NCI-H1048 (cell line): ENCODE measurements around the gene TPR.

ENCODE experiments used
- DNase-seq: peaks from one replicate; lab custom pipeline; 2025; lab: John Stamatoyannopoulos, UW

Gene TPR

GRCh38 chr1:186327331-186327730, 47.7 kb downstream of the TPR start:
- no peak for DNase-seq

GRCh38 chr1:186326009-186326408, 49.0 kb downstream of the TPR start:
- no peak for DNase-seq

DNA sequence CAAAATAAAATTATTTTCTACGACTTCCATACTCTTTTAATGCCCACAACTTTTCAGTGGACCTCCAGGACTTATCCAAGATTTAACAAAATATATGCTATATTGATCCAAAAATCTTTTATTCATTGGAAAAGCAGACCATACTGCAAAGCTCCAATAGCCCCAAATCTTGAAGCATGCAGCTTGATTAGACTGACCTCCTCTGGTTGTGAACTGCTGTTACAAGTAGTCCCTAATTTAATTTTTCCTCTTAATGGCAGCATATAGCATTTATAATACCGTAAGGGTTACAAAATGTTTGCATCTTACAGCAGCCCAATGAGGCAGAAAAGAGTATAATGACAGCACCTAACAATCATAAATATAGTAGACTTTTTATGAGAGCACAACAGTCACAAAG, 49.8 kb downstream of the TPR start:
- no peak for DNase-seq

- DNase-seq: no peak
Observed at GRCh38 chr1:186323865-186324264, 51.2 kb downstream of the TPR start.

DNA sequence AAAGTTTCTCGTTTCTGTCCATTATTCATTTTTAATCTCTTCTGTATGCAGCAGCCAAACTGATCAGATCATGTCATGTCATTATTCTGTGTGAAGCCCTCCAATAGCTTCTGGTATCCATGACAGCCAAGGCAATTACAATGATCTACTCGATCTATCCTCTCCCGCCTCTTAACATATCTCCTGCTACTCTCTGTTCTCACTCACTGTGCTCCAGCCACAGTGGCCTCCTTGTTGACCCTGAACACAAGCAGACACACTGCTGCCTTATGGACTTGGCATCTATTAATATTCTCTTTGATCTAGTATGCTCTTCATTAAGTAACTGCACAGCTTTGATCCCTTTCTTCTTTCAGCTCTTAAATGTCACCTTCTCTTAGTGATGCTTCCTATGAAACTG, 59.5 kb downstream of the TPR start:
- no peak for DNase-seq

GRCh38 chr1:186311375-186312051, 63.5 kb downstream of the TPR start:
- DNase-seq: no peak

DNA sequence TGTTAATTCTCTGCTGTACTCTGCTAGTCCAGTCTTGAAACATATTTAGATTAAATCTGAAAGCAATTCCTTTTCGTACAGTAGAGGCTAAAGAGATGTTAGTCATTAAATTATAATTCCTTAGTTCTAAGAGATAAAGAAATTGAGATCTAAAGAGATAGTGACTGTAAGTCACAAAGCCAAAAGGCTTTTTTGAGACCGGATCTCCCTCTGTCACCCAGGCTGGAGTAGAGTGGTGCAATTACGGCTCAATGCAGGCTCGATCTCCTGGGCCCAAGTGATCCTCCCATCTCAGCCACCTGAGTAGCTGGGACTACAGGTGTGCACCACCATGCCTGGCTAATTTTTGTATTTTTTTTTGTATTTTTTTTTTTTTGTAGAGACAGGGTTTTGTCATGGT, 64.7 kb downstream of the TPR start:
- no peak for DNase-seq

DNA sequence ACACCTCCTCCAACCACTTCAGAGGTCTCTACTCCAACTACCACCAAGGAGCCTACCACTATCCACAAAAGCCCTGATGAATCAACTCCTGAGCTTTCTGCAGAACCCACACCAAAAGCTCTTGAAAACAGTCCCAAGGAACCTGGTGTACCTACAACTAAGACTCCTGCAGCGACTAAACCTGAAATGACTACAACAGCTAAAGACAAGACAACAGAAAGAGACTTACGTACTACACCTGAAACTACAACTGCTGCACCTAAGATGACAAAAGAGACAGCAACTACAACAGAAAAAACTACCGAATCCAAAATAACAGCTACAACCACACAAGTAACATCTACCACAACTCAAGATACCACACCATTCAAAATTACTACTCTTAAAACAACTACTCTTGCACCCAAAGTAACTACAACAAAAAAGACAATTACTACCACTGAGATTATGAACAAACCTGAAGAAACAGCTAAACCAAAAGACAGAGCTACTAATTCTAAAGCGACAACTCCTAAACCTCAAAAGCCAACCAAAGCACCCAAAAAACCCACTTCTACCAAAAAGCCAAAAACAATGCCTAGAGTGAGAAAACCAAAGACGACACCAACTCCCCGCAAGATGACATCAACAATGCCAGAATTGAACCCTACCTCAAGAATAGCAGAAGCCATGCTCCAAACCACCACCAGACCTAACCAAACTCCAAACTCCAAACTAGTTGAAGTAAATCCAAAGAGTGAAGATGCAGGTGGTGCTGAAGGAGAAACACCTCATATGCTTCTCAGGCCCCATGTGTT, 66.6 kb downstream of the TPR start:
- no peak for DNase-seq

DNA sequence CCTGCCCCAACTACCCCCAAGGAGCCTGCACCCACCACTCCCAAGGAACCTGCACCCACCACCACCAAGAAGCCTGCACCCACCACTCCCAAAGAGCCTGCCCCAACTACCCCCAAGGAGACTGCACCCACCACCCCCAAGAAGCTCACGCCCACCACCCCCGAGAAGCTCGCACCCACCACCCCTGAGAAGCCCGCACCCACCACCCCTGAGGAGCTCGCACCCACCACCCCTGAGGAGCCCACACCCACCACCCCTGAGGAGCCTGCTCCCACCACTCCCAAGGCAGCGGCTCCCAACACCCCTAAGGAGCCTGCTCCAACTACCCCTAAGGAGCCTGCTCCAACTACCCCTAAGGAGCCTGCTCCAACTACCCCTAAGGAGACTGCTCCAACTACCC, 67.6 kb downstream of the TPR start:
- DNase-seq: no peak

DNA sequence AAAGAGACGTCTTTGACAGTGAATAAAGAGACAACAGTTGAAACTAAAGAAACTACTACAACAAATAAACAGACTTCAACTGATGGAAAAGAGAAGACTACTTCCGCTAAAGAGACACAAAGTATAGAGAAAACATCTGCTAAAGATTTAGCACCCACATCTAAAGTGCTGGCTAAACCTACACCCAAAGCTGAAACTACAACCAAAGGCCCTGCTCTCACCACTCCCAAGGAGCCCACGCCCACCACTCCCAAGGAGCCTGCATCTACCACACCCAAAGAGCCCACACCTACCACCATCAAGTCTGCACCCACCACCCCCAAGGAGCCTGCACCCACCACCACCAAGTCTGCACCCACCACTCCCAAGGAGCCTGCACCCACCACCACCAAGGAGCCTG, 68.5 kb downstream of the TPR start:
- DNase-seq: no peak

GRCh38 chr1:186304982-186305949, 69.8 kb downstream of the TPR start:
- no peak for DNase-seq

- DNase-seq: no peak
Observed at GRCh38 chr1:186303911-186304310, 71.1 kb downstream of the TPR start.

DNA sequence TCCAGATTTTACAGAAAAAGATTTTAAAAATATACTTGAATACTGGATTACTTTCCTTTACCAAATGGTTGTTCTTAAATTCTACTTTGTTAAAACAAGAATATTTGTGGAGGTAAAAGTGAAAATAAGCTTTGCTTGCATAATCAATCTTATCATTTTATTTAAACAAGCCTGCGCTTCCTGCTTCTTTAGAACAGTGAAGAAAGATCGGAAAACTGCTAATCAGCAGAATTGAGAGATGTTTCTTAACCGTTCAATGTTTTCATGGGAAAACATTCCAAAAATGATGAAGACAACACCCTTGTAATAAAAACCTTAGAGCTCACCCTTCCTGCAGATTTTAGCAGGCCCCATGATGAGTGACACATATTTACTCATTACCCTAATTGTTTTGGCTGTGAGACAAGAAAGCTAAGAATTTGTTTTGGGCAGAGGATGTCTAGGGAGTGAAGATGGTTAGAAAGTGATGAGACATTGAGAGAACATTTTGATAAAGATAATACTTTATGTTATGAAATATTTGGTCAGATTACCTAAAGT, 72.6 kb downstream of the TPR start:
- no peak for DNase-seq

GRCh38 chr1:186301448-186301847, 73.6 kb downstream of the TPR start:
- DNase-seq: no peak

GRCh38 chr1:186300056-186300455, 75.0 kb downstream of the TPR start:
- DNase-seq: no peak

DNA sequence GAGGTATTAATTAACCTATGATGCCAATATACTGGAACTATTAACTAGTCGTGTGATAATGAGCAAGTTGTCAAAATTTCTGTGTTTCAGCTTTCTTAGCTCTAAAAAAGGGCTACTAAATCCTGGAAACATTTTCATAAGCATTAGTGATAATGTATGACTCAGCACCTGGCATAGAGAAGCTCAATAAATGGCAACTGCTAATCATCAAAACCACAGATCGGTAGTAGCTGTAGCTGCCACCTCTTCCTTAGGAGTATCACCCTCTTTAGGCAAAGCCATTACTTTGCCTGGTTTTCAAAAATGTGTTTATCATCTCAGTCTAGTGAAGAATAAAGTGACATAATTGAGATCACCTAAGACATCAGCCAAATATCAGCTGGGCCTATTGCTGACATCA, 75.5 kb downstream of the TPR start:
- DNase-seq: no peak

- no peak for DNase-seq
Observed at GRCh38 chr1:186298851-186299250, 76.2 kb downstream of the TPR start.

- DNase-seq: no peak
Observed at GRCh38 chr1:186297439-186298045, 77.5 kb downstream of the TPR start.

GRCh38 chr1:186295980-186296379, 79.1 kb downstream of the TPR start, which contains the start of gene PRG4:
PRG4 (plus strand) TSS chr1:186296279.
- no peak for DNase-seq

DNA sequence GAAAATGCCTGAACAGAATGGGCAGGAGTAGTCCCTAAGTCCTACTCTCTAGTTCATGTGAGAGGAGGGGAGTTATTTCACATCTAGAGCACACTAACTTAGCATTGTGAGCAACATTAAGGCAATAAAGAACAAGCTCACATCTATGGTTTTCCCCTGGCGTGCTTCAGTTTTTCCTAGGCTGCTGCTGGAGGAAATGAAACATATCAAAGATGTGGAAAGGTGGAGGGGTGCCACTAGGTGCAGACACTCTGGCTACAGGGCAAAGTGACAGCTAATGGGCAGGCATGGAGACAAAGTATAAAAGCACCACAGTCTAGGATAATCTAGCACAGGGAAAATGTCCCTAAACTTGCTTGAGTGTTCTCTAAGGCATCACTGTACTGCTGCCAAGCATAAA, 82.2 kb downstream of the TPR start:
- no peak for DNase-seq

GRCh38 chr1:186291271-186291670, 83.8 kb downstream of the TPR start:
- no peak for DNase-seq
